ENCODE data around the gene DPYSL3.

DPYSL3 gene

GRCh38 chr5:147417135-147417813 is 92.6 kb downstream of the DPYSL3 start:
- no peaks in the 10 kb centered on the region for H3K27me3 ChIP-seq (ENCODE audit: insufficient read depth, poor library complexity, severe bottlenecking)
- DNase-seq (ENCODE audit: low spot score) (no peak), ATAC-seq (ENCODE audit: low read depth) (no peak)
- H3K4me1 ChIP-seq (ENCODE audit: insufficient read depth, poor library complexity, severe bottlenecking), result no peaks in the 10 kb centered on the region
- no peak overlapping the region for H3K27ac ChIP-seq (ENCODE audit: poor library complexity, severe bottlenecking)
- H3K9me3 ChIP-seq (ENCODE audit: severe bottlenecking), result no peaks in the 10 kb centered on the region
- H3K36me3 ChIP-seq (ENCODE audit: low read depth), result no peaks in the 10 kb centered on the region
- H3K4me3 ChIP-seq (ENCODE audit: severe bottlenecking), result no peak overlapping the region
- no peak for TF ChIP-seq CTCF (IDR thresholded peaks at IDR 0.05; ENCODE audit: poor library complexity, severe bottlenecking)

- Histone ChIP-seq H3K27ac (ENCODE audit: poor library complexity, severe bottlenecking) (no peak overlapping the region), H3K27me3 (ENCODE audit: insufficient read depth, poor library complexity, severe bottlenecking) (no peaks in the 10 kb centered on the region), H3K4me3 (ENCODE audit: severe bottlenecking) (no peak overlapping the region), H3K4me1 (ENCODE audit: insufficient read depth, poor library complexity, severe bottlenecking) (no peaks in the 10 kb centered on the region), H3K9me3 (ENCODE audit: severe bottlenecking) (no peaks in the 10 kb centered on the region), H3K36me3 (ENCODE audit: low read depth) (no peaks in the 10 kb centered on the region)
- DNase-seq (ENCODE audit: low spot score) (no peak), ATAC-seq (ENCODE audit: low read depth) (0 out of 3 replicates have a peak, but pooled peaks have one; percentile 23)
- TF ChIP-seq CTCF (IDR thresholded peaks at IDR 0.05; ENCODE audit: poor library complexity, severe bottlenecking), result no peak
Observed at GRCh38 chr5:147415651-147416050, 94.2 kb downstream of the DPYSL3 start.

- ATAC-seq (ENCODE audit: low read depth) (no peak), DNase-seq (ENCODE audit: low spot score) (no peak)
- Histone ChIP-seq H3K9me3 (ENCODE audit: severe bottlenecking) (no peaks in the 10 kb centered on the region), H3K27me3 (ENCODE audit: insufficient read depth, poor library complexity, severe bottlenecking) (no peaks in the 10 kb centered on the region), H3K27ac (ENCODE audit: poor library complexity, severe bottlenecking) (no peak overlapping the region), H3K36me3 (ENCODE audit: low read depth) (no peaks in the 10 kb centered on the region), H3K4me1 (ENCODE audit: insufficient read depth, poor library complexity, severe bottlenecking) (no peaks in the 10 kb centered on the region), H3K4me3 (ENCODE audit: severe bottlenecking) (no peak overlapping the region)
- TF ChIP-seq CTCF (IDR thresholded peaks at IDR 0.05; ENCODE audit: poor library complexity, severe bottlenecking), result no peak
Observed at GRCh38 chr5:147413266-147413665, 96.6 kb downstream of the DPYSL3 start.

GRCh38 chr5:147412561-147412960 is 97.3 kb downstream of the DPYSL3 start:
- ATAC-seq (ENCODE audit: low read depth), result no peak
- Histone ChIP-seq H3K4me3 (ENCODE audit: severe bottlenecking) (no peak overlapping the region), H3K27me3 (ENCODE audit: insufficient read depth, poor library complexity, severe bottlenecking) (no peaks in the 10 kb centered on the region), H3K27ac (ENCODE audit: poor library complexity, severe bottlenecking) (no peak overlapping the region), H3K4me1 (ENCODE audit: insufficient read depth, poor library complexity, severe bottlenecking) (no peaks in the 10 kb centered on the region), H3K9me3 (ENCODE audit: severe bottlenecking) (no peaks in the 10 kb centered on the region), H3K36me3 (ENCODE audit: low read depth) (no peaks in the 10 kb centered on the region)
- DNase-seq (ENCODE audit: low spot score), result no peak
- TF ChIP-seq CTCF (IDR thresholded peaks at IDR 0.05; ENCODE audit: poor library complexity, severe bottlenecking), result no peak
